ENCODE results near the gene LMF2.

Gene LMF2

GRCh38 chr22:50470491-50470890 lies 37.0 kb downstream of the LMF2 start:
- no peak for DNase-seq (ENCODE audit: low read depth)
- H3K4me3 ChIP-seq (ENCODE audit: control insufficient read depth, low read depth, low read length) = no peak overlapping the region
- no peak for TF ChIP-seq CTCF (IDR thresholded peaks at IDR 0.05; ENCODE audit: control insufficient read depth, insufficient read depth, low read depth, low read length, missing control alignments)

- no peak overlapping the region for H3K4me3 ChIP-seq (ENCODE audit: control insufficient read depth, low read depth, low read length)
- no peak for DNase-seq (ENCODE audit: low read depth)
- TF ChIP-seq CTCF (IDR thresholded peaks at IDR 0.05; ENCODE audit: control insufficient read depth, insufficient read depth, low read depth, low read length, missing control alignments) = no peak
Measured at GRCh38 chr22:50469377-50470305, 37.9 kb downstream of the LMF2 start.

- no peak for TF ChIP-seq CTCF (IDR thresholded peaks at IDR 0.05; ENCODE audit: control insufficient read depth, insufficient read depth, low read depth, low read length, missing control alignments)
- no peak overlapping the region for H3K4me3 ChIP-seq (ENCODE audit: control insufficient read depth, low read depth, low read length)
- no peak for DNase-seq (ENCODE audit: low read depth)
Measured at GRCh38 chr22:50468626-50469025, 38.9 kb downstream of the LMF2 start.

- TF ChIP-seq CTCF (IDR thresholded peaks at IDR 0.05; ENCODE audit: control insufficient read depth, insufficient read depth, low read depth, low read length, missing control alignments) = no peak
- DNase-seq (ENCODE audit: low read depth) = no peak
- no peak overlapping the region for H3K4me3 ChIP-seq (ENCODE audit: control insufficient read depth, low read depth, low read length)
Measured at GRCh38 chr22:50467773-50468440, 39.6 kb downstream of the LMF2 start.

- no peak for TF ChIP-seq CTCF (IDR thresholded peaks at IDR 0.05; ENCODE audit: control insufficient read depth, insufficient read depth, low read depth, low read length, missing control alignments)
- no peak for DNase-seq (ENCODE audit: low read depth)
- H3K4me3 ChIP-seq (ENCODE audit: control insufficient read depth, low read depth, low read length) = no peak overlapping the region
Measured at GRCh38 chr22:50467341-50467740, 40.2 kb downstream of the LMF2 start.

- no peak for TF ChIP-seq CTCF (IDR thresholded peaks at IDR 0.05; ENCODE audit: control insufficient read depth, insufficient read depth, low read depth, low read length, missing control alignments)
- DNase-seq (ENCODE audit: low read depth) = no peak
- no peak overlapping the region for H3K4me3 ChIP-seq (ENCODE audit: control insufficient read depth, low read depth, low read length)
Measured at GRCh38 chr22:50465066-50465930, 42.2 kb downstream of the LMF2 start.
